Thyroid gland (tissue), 4 donors: ENCODE data around the gene TMEM30B.

Experiments used
- POLR2A ChIP-seq, 2 donors: fragments of 450-650 bp; IDR thresholded peaks; one replicate each; pipeline ENCODE4 v1.6.1; 2017; ENCODE audit warnings: antibody characterized with exemption in 2 of 2, mild to moderate bottlenecking in 2 of 2, moderate library complexity in 1 of 2
- TF ChIP-seq, protein P1 (sequence below), 6 experiments: fragments of 200-600 bp in 3 of 6; fragments of 450-650 bp in 3 of 6; sonication (generic) in 3 of 6; IDR thresholded peaks; one replicate each; pipeline ENCODE4 v1.5.1; 2016 to 2019; ENCODE audit warnings: antibody characterized with exemption in 6 of 6, mild to moderate bottlenecking in 2 of 6, inconsistent platforms in 1 of 6, moderate library complexity in 1 of 6

DNA sequence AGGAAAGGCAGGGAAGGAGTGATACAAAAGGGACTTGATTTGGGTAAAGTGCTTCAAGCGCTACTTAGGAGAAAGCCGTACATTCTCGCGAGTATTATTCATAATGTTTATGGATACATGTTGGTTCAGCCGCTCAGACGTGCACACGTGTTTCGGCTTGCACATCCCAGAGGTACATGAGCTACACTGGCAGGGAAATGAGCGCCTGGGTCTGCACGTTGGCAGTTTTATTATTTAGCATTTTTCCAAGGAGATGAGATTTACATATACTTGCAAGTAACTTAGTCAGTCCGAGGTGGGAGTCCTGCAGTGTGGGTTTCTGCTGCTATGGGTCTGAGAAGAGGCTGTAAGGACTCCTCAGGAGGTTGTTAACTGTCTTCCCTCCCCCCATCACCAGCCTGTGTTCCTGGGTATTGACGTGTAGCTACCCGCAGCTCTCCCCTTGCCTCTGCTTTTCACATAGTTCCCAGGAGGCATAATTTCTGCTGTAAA, 41.7 kb upstream of the TMEM30B start:
- TF ChIP-seq, protein P1, sequence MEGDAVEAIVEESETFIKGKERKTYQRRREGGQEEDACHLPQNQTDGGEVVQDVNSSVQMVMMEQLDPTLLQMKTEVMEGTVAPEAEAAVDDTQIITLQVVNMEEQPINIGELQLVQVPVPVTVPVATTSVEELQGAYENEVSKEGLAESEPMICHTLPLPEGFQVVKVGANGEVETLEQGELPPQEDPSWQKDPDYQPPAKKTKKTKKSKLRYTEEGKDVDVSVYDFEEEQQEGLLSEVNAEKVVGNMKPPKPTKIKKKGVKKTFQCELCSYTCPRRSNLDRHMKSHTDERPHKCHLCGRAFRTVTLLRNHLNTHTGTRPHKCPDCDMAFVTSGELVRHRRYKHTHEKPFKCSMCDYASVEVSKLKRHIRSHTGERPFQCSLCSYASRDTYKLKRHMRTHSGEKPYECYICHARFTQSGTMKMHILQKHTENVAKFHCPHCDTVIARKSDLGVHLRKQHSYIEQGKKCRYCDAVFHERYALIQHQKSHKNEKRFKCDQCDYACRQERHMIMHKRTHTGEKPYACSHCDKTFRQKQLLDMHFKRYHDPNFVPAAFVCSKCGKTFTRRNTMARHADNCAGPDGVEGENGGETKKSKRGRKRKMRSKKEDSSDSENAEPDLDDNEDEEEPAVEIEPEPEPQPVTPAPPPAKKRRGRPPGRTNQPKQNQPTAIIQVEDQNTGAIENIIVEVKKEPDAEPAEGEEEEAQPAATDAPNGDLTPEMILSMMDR (IDR thresholded peaks at IDR 0.05) = no peak
- no peak for TF ChIP-seq POLR2A (IDR thresholded peaks at IDR 0.05)
